Measurements from ENCODE around the gene WRNIP1. TPM values are rescaled to one million over a fixed set of nuclear protein-coding genes. Genes with fewer than 3 reads are reported as not detected.

Gene WRNIP1
- total and polyA plus RNA-seq, 9 of the 15 experiments (the other 6 are each of a cell fraction or from before 2014, with no cell fraction given): 13.2 to 63.6 (median 48.6) TPM

DNA sequence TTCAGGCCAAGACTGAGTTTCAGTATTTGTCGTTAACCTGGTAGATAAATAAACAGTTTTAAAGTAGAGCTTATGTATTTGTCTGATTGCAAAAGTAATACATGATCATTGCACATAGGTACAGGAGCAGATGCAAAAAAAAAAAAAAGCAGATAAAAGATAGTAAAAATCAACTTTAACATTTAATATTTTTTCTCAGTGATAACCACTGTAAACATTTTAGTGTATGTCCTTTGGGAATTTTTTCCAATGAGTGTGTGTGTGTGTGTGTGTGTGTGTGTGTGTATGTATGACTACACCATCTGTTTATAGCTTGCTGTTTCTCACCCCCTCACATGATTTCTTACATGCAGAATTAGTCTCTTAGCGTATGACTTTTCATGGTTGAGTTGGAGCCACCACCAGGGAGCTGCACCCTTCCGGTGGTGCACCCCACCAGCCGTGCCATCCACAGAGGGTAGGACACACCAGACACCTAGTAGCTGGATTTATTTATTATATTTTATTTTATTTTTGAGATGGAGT lies 26.3 kb downstream of the WRNIP1 start:
- Histone ChIP-seq H3K9ac (ENCODE audit: insufficient read depth in 1 of 2, low read depth in 2 of 2, low read length in 2 of 2) (no peak overlapping the region), H3K27me3 (ENCODE audit: control insufficient read depth in 2 of 2, insufficient read depth in 2 of 2, low read length in 2 of 2) (no peaks in the 10 kb centered on the region), H3K4me2 (ENCODE audit: insufficient read depth, low read length) (no peak overlapping the region), H3K4me3 (no peak overlapping the region), H3K4me1 (replicated peaks in 1 of 2; ENCODE audit: control insufficient read depth in 2 of 2, insufficient read depth in 2 of 2, low read length in 2 of 2) (peaks cover 2 to 3% of the 10 kb centered on the region in 2 experiments; a peak in 3 of 5 replicates), H3K27ac (ENCODE audit: extremely low read depth, low read depth, low read length) (no peak overlapping the region), H3K9me1 (ENCODE audit: control insufficient read depth, insufficient read depth, low read length) (no peaks in the 10 kb centered on the region), H3K36me3 (ENCODE audit: control insufficient read depth, insufficient read depth, low read length) (peaks cover 7% of the 10 kb centered on the region), H2AFZ (ENCODE audit: low read depth, low read length) (no peak overlapping the region), H4K20me1 (replicated peaks; ENCODE audit: control insufficient read depth, insufficient read depth, low read length) (no peaks in the 10 kb centered on the region), H3K79me2 (ENCODE audit: control insufficient read depth, insufficient read depth, low read length) (no peaks in the 10 kb centered on the region), H3K9me3 (replicated peaks; ENCODE audit: control insufficient read depth, insufficient read depth, low read depth, low read length) (0 out of 2 replicates have a peak, but pooled peaks cover 4% of the 10 kb centered on the region)
- 72% methylated on average over 4 of the region's 4 CpGs for WGBS (ENCODE audit: insufficient coverage, low coverage, missing lambda C conversion rate)
- POLR2A ChIA-PET: interaction anchor here (0.5 to 1.4 kb wide), 17 partner anchors 9 to 955 kb away, joined by 3 to 10 read pairs (median 4); partner anchors contain the start of gene SERPINB1
- CTCF ChIA-PET (ENCODE audit: low intra/inter-chr PET ratio): interaction anchor here (0.6 to 3.0 kb wide), 8 partner anchors 53 to 672 kb away, joined by 3 to 21 read pairs (median 6); no protein-coding TSS in a partner anchor
- FAIRE-seq (no peak), ATAC-seq (no peak), DNase-seq (ENCODE audit: extremely low read depth in 1 of 4, low spot score in 3 of 4) (no peak)
- in situ Hi-C loops (cut with MboI): no loop called here
- BruUV-seq (replicated peaks): no TSS peak
- intact Hi-C loops (cut with micrococcal nuclease): loop anchor here (1.0 to 5.0 kb wide), 7 partner anchors 50 to 263 kb away; partner anchors contain the start of gene SERPINB1
- TF ChIP-seq, protein P1, sequence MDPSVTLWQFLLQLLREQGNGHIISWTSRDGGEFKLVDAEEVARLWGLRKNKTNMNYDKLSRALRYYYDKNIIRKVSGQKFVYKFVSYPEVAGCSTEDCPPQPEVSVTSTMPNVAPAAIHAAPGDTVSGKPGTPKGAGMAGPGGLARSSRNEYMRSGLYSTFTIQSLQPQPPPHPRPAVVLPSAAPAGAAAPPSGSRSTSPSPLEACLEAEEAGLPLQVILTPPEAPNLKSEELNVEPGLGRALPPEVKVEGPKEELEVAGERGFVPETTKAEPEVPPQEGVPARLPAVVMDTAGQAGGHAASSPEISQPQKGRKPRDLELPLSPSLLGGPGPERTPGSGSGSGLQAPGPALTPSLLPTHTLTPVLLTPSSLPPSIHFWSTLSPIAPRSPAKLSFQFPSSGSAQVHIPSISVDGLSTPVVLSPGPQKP (CRISPR knock-in tag; IDR thresholded peaks at IDR 0.05): no peak
- no peak for TF ChIP-seq TEAD1 (CRISPR knock-in tag; IDR thresholded peaks at IDR 0.05)
- no peak for TF ChIP-seq XRCC3 (IDR thresholded peaks at IDR 0.05)
- TF ChIP-seq ARID2 (IDR thresholded peaks at IDR 0.05): no peak
- 0 out of 2 replicates have a peak, but pooled peaks have one; percentile 27 for TF ChIP-seq ZFX (CRISPR knock-in tag; IDR thresholded peaks at IDR 0.05)
- no peak for TF ChIP-seq ZNF407 (IDR thresholded peaks at IDR 0.05; ENCODE audit: low read depth)
- no peak for TF ChIP-seq XRCC5 (IDR thresholded peaks at IDR 0.05; ENCODE audit: low read depth, low read length)
- no peak for TF ChIP-seq NCOA1 (IDR thresholded peaks at IDR 0.05; ENCODE audit: low read depth)
